Ramos (cell line): ENCODE results near the gene UQCRC2.
"Not testable (repeated sequence)": the region's sequence is repeated elsewhere in the genome, so short reads cannot be mapped to it uniquely, and the experiment has no call there.

ENCODE experiments used
- in situ Hi-C: fragments of 300-500 bp; cut with MboI; formaldehyde crosslinking; loops from one replicate; pipeline ENCODE4 v1.14.3; 2022; ENCODE audit warnings: low sequenced_read_pairs; ENCODE audit not compliant: unreplicated experiment

Gene UQCRC2

DNA sequence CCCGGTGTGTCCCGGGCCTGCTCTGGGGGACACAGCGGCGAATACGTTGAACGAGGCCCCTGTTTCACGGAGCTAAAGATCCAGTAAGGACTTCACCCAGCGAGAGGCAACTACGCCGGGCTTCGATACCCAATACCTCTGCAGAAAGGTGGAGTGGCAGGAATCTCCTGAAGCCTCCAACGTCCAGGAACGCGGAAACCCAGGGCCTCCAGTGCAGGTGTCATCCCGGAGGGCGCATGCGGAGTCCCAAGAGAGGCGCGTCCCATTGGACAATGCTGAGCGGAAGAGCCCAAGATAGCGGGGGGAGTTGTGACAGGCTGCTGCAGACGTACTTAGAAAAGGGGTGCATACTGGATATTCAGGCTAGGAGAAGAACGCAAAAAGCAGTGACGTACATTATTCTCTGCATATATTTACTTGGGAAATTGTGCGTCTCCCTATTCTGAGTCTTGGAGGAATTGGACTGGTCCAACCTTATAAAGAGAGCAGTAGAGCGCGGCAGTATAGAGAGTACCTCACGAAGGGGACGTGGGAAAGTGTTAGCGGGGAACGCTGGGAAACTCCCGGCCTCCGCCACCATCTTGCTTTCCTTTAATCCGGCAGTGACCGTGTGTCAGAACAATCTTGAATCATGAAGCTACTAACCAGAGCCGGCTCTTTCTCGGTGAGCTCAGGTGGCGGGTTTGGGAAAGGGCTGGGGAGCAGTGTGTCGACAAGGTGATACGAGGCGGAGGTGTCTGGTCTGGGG, at the start of gene UQCRC2:
Gene UQCRC2, plus strand, starts transcription at position 569 of the 748 bp plus-strand sequence. Its CDS starts 63 bp downstream, at position 632.
- in situ Hi-C loops = no loop called here

GRCh38 chr16:21932650-21933049, 20.5 kb upstream of the UQCRC2 start:
- in situ Hi-C loops = not testable (repeated sequence)

GRCh38 chr16:21933316-21933715, 19.8 kb upstream of the UQCRC2 start:
- in situ Hi-C loops = not testable (repeated sequence)

- in situ Hi-C loops = not testable (repeated sequence)
Observed at GRCh38 chr16:21933790-21934189, 19.4 kb upstream of the UQCRC2 start.

GRCh38 chr16:21936216-21936615, 16.9 kb upstream of the UQCRC2 start:
- in situ Hi-C loops = not testable (repeated sequence)

DNA sequence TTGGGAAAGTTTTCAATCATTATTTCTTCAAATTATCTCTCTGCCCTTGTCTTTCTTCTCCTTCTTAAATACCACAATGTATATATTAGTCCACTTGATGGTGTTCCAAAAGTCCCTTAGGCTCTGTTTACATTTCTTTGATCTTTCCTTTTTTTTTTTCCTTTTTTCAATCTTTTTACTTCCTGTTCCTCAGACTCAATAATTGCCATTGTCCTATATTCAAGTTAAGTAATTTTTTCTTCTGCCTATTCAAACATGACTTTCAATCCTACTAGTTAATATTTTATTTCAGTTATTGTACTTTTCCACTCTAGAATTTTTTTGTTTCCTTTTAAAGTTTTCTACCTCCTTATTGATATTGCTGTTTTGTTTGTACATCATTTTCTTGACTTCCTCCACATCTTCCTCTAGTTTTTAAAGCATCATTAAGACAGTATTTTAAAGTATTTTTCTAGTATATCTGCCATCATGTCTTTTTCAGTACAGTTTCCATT, 15.8 kb upstream of the UQCRC2 start:
- in situ Hi-C loops = no loop called here

DNA sequence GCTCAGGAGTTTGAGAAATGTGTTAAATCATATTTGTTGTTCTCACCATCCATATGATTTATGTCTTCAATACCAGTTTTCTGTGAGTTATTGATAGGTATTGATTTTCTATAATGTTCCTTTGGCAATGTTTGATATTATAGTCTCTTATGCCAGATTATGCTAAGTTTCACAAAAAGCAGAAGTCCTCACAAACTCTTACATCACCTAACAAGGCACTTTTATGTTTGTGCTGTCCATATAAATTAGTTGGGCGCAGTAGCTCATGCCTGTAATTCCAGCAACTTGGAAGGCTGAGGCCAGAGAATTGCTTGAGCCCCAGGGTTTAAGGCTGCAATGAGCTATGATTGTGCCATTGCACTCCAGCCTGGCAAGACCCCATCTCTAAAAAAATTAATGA, 12.6 kb upstream of the UQCRC2 start:
- in situ Hi-C loops = no loop called here

- in situ Hi-C loops = no loop called here
Observed at GRCh38 chr16:21943571-21943970, 9.6 kb upstream of the UQCRC2 start.

DNA sequence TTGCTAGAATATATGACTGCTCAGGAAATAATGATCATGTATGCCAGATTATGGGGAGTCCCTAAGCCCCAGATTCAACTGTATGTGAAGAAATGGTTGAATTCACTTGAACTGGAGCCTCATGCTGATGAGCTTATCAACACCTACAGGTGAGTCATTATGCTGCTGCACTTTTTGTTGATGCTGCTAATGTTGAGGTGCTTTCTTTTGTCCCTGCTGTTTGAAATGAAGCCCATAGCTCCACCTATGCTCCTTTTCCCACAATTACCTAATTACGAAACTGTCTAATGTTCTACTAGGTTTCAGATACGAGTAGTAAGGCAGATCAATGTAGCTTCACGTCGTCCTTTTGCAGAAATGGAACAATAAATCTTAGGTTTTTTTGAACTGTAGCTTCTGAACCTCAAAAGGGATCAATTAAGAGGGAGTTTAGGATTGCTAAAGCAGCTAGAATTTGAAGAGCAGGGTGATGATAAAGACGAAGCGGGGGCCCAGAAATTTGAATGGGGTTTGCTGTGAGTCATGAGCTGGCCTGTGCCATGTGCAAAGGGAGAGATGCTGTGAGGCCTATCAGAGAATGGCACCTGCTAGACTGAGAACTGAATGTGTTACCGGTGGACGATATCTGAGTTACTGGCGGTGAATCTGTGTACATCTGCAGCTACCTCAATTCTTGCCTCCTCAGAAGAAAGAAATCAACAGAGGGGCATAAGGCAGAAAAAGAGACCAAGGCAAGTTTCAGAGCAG, 6.1 kb upstream of the UQCRC2 start:
- in situ Hi-C loops = no loop called here

- in situ Hi-C loops = no loop called here
Observed at GRCh38 chr16:21949713-21950260, 3.4 kb upstream of the UQCRC2 start.

DNA sequence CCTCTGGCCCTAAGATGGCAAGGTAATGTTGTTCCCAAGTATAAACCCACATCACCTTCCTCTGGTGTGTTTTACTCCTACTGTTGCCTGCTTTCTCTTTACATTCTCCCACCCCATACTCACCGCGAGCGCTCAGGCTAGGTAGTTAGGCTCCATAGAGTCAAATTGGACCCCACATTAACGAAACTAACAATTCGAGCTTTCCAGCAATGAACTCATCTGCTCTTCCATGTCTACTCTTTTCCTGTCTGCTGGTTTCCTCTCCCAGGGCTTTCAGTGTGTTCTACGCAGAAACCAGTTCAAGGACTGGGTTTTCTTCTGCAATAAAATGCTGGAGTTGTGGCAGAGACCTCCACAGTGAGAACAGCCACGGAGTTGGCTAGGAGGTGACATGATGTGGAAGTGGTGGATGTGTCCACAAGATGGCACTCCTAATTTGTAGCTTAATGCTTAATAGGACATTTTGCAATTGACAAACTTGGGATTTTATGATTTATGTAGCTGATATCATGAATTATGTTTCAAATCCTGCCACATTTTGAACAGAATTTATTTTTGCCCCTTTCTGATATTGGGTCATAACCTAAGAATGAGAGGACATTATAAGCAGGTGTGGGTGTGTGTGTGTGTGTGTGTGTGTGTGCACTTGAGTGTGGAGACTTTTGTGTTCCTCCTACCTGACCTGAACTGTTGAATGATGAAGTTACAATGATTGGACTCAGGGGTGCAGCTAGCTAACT, 2.2 kb upstream of the UQCRC2 start:
- in situ Hi-C loops = no loop called here

DNA sequence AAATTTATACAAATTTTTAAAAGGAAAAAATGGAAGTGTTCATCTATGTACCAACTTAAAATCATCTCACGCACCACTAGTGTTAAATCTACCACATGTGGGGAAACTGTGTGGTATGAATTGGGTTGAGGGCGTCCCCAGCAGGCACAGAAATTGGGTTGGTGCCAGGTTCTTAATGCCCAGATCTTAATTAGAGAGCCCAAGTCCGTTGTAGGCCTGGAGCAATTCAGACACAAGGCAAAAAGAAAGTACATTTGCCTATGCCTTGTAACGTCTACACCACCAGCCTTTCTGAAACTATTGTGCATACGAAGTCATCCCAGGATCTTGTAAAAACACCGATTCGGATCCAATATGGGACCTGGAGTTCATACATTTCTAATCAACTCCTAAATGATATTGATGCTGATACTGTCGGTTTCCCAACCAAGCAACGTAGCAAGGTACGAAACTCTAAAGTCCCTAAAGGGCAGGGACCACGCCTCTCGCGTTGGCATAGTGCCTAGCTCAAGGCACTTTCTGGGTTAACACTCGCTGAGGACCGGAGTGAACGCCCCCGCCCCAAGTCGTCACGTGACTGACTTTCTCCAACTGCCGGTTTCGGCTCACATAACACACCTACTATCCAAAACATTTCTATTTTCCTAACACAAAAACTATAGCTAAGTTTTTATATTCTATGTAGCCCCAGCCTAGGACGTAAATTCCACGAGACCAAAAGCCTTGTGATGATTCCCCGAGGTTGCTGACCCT, 945 bp upstream of the UQCRC2 start:
- in situ Hi-C loops = no loop called here

DNA sequence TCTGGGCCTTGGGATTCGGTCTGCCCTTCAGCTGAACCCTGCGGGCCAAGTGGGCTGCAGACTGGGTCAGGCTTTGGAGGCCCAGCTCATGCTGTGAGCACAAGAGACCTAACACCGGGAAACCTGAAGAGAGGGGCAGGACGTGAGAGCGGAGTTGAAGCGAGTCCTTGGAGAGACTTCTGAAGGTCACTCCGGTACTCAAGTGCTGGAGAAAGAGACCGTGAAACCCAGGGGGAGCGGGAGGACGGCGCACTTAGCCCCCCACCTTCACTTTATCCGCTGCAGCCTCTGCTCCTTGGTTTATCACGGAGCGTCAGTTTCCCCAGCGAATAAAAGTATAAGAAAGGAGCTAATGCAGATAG, 361 bp downstream of the UQCRC2 start:
- in situ Hi-C loops = no loop called here

- in situ Hi-C loops = no loop called here
Observed at GRCh38 chr16:21957714-21958346, 4.7 kb downstream of the UQCRC2 start.

DNA sequence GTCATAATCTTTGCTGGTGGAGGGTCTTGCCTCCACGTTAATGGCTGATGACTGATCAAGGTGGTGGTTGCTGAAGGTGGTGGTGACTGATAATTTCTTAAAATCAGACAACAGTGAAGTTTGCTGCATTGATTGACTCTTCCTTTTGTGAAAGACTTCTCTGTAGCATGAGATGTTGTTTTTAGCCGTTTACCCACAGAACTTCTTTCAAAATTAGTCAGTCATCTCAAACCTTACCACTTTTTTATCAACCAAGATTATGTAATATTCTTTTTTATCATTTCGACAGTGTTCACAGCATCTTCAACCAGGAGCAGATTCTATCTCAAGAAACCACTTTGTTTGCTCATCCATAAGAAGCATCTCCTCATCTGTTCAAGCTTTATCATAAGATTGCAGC, 5.9 kb downstream of the UQCRC2 start:
- in situ Hi-C loops = no loop called here

DNA sequence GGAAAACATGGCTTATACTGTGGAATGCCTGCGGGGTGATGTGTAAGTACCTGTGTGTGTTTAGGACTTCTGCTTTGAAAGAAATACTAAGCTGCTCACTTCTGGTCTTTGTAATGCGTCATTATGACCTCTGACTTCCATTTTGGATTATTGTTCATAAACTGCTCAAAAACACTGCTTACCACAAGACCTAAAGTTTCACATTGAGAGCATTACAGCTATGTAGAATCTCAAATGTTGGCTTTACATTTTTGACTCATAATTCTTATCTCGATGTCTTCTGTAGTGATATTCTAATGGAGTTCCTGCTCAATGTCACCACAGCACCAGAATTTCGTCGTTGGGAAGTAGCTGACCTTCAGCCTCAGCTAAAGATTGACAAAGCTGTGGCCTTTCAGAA, 9.3 kb downstream of the UQCRC2 start:
- in situ Hi-C loops = loop anchor here (10.0 kb wide), 1 partner anchor 138 kb away; no protein-coding TSS in a partner anchor

DNA sequence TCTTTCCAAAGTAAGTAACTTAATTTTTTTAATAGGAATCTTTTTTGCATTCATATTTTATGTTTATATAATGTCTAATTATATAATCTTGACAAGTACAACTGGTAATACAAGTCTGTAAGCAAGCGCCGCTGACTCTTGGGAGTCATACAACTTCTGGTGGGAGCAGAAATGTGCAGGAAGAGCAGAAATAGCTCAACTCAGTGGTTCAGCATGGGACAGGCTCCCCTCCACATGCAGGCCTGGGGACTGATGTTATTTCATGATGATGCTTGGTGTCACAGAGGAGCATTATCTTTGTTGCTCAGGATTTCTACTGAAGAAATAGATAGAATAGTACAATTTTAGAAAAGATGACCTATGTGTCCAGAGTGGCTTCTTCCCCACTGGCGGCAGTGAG, 10.7 kb downstream of the UQCRC2 start:
- in situ Hi-C loops = loop anchor here (10.0 kb wide), 1 partner anchor 139 kb away; no protein-coding TSS in a partner anchor

GRCh38 chr16:21964353-21964752, 11.2 kb downstream of the UQCRC2 start:
- in situ Hi-C loops = loop anchor here (10.0 kb wide), 1 partner anchor 140 kb away; no protein-coding TSS in a partner anchor

DNA sequence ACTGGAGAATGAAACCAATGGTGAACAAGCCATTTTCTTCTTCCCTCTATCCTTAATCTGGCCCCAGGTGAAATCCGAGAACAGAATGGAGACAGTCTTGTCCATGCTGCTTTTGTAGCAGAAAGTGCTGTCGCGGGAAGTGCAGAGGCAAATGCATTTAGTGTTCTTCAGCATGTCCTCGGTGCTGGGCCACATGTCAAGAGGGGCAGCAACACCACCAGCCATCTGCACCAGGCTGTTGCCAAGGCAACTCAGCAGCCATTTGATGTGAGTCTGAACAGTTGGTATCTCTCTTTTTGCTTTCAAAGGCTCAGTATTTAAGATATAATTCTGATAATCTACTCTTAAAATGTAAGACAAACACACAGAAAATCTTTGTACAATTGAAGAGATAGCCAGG, 18.7 kb downstream of the UQCRC2 start:
- in situ Hi-C loops = no loop called here
